Spleen (tissue), 7 donors: Measurements from ENCODE around the gene DLX3.

Source experiments
- CTCF ChIP-seq, 11 experiments: fragments of 200-600 bp in 7 of 11; fragments of 450-650 bp in 4 of 11; sonication (generic) in 4 of 11; IDR thresholded peaks in 8 of 11; conservative IDR thresholded peaks in 3 of 11; 1 replicate in 7 of 11; 2 replicates in 4 of 11; pipeline versions ENCODE4 v1.4.0 to v1.8.0; 2016 to 2021; ENCODE audit warnings: antibody characterized with exemption in 11 of 11, inconsistent platforms in 4 of 11, mild to moderate bottlenecking in 1 of 11
- POLR2A ChIP-seq, 3 donors: fragments of 450-650 bp; IDR thresholded peaks; one replicate each; pipeline ENCODE4 v1.5.1; 2017; ENCODE audit warnings: antibody characterized with exemption in 3 of 3, mild to moderate bottlenecking in 1 of 3
- donor health status: DM: no; HTN: no; CAD: no; lungs with moderate emphysema.
- donor health status: DM: no; HTN: no; CAD: no.
- donor health status: DM: no; HTN: no; CAD: no.

GRCh38 chr17:49952912-49953497, 42.0 kb downstream of the DLX3 start:
- TF ChIP-seq CTCF (IDR thresholded peaks at IDR 0.05 in 8 of 11, conservative IDR thresholded peaks at IDR 0.05 in 3 of 11), result no peak
- no peak for TF ChIP-seq POLR2A (IDR thresholded peaks at IDR 0.05)
